ENCODE measurements around the gene BRINP3.

Gene BRINP3

GRCh38 chr1:190102757-190103326 lies 374.8 kb downstream of the BRINP3 start:
- FAIRE-seq, result no peak

GRCh38 chr1:190101756-190102155 lies 375.9 kb downstream of the BRINP3 start:
- no peak for FAIRE-seq

- FAIRE-seq, result no peak
These were observed 378.9 kb downstream of the BRINP3 start for GRCh38 chr1:190098756-190099155.

GRCh38 chr1:190098107-190098506 lies 379.6 kb downstream of the BRINP3 start:
- FAIRE-seq, result no peak

- FAIRE-seq, result no peak
These were observed 382.1 kb downstream of the BRINP3 start for GRCh38 chr1:190095596-190095995.

GRCh38 chr1:190084552-190084951 lies 393.1 kb downstream of the BRINP3 start:
- no peak for FAIRE-seq

- FAIRE-seq, result no peak
These were observed 409.4 kb downstream of the BRINP3 start for GRCh38 chr1:190068304-190068703.

- FAIRE-seq, result no peak
These were observed 410.1 kb downstream of the BRINP3 start for GRCh38 chr1:190067592-190067991.

- no peak for FAIRE-seq
These were observed 411.7 kb downstream of the BRINP3 start for GRCh38 chr1:190066011-190066410.

GRCh38 chr1:190049314-190049713 lies 428.4 kb downstream of the BRINP3 start:
- FAIRE-seq, result no peak

Data from colon (tissue), 2 donors.